HG02642 (cell line): ENCODE results near the gene CNPY1.

ENCODE experiments used
- ATAC-seq: cut with Tn5 transposase; IDR thresholded peaks from one replicate; pipeline ENCODE4 v1.9.1; 2021; ENCODE audit warnings: mild to moderate bottlenecking; ENCODE audit not compliant: unreplicated experiment, poor library complexity

The CNPY1 gene

GRCh38 chr7:155458878-155459699 is 87.3 kb downstream of the CNPY1 start:
- no peak for ATAC-seq

DNA sequence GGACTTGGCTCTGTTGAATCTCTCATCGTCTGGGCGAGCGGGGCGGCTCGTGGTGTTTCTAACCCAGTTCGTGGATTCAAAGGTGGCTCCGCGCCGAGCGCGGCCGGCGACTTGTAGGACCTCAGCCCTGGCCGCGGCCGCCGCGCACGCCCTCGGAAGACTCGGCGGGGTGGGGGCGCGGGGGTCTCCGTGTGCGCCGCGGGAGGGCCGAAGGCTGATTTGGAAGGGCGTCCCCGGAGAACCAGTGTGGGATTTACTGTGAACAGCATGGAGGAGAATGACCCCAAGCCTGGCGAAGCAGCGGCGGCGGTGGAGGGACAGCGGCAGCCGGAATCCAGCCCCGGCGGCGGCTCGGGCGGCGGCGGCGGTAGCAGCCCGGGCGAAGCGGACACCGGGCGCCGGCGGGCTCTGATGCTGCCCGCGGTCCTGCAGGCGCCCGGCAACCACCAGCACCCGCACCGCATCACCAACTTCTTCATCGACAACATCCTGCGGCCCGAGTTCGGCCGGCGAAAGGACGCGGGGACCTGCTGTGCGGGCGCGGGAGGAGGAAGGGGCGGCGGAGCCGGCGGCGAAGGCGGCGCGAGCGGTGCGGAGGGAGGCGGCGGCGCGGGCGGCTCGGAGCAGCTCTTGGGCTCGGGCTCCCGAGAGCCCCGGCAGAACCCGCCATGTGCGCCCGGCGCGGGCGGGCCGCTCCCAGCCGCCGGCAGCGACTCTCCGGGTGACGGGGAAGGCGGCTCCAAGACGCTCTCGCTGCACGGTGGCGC is 88.1 kb downstream of the CNPY1 start, which contains the start of gene EN2:
EN2 (plus strand) TSS at position 19 of the 767 bp plus-strand sequence; CDS start at position 268, 249 bp downstream.
- ATAC-seq, result no peak

DNA sequence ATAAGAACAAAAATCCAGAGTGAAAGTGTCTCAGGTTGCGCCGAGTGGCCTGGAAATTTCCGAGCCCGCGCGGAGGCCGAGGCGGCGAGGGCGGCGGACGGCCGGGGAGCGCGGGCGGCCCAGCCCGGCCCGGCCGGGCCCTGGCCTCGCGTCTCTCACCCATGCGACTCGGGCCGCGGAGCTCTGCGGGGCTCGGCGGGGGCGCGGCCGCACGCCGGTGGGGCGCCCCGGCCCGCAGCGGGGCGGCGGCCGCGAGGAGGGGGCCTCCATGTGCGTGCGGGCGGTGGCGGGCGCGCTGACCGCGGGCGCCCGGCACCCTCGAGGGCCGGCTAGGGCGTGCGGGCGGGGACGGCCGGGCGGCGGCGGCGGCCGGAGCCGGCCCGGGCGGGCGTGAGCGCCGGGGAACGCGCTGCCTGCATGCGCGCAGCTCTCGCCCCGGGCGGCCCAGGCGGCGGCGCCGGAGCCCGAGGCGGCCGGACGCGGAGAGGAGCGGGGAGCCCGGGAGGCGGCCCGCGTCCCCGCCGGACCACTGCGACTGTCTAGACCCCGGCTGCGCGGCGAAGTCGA is 88.7 kb downstream of the CNPY1 start:
- ATAC-seq, result no peak

GRCh38 chr7:155456738-155457543 is 89.4 kb downstream of the CNPY1 start:
- ATAC-seq, result no peak

- ATAC-seq, result no peak
Measured at GRCh38 chr7:155455776-155456737, 90.3 kb downstream of the CNPY1 start.

DNA sequence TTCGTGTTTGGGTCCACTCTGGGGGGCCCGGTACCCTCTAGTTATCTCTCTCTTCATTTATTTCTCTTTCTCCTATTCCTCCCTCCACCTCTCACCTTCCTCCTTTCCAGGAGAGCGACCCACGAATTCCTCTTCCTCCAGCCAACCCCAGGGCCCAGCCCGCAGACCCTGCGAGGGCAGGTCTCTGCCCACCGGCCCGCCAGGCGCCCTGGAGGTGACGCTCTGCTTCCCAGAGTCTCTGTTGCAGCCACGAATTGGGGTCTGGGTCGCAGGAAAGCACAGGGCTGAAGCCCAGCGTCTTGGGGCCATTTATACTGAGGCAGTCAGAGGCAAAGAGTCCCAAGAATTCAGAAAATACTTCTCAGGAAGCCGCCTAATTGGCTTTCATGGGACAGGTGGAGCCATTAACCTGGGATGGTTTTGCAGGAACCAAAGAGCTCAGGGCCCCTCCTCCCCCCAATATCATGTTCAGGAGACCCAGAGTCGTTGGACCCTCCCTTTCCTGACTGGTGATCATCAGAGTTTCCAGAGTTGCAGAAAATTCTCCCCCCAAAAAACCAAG is 91.1 kb downstream of the CNPY1 start:
- ATAC-seq, result no peak

- ATAC-seq, result no peak
Measured at GRCh38 chr7:155454183-155455112, 91.9 kb downstream of the CNPY1 start.

GRCh38 chr7:155453296-155454182 is 92.8 kb downstream of the CNPY1 start:
- ATAC-seq, result no peak

- ATAC-seq, result no peak
Measured at GRCh38 chr7:155452505-155453295, 93.7 kb downstream of the CNPY1 start.

GRCh38 chr7:155451840-155452239 is 94.5 kb downstream of the CNPY1 start:
- no peak for ATAC-seq
